ENCODE data around the gene PTPRG.

PTPRG gene

GRCh38 chr3:62255758-62256157 is 694.4 kb downstream of the PTPRG start:
- Mint-ChIP-seq H3K4me3 (no peak overlapping the region), H3K27ac (no peak overlapping the region), H3K36me3 (ENCODE audit: low read depth) (no peaks in the 10 kb centered on the region), H3K27me3 (peaks cover 3% of the 10 kb centered on the region), H3K4me1 (no peaks in the 10 kb centered on the region), H3K9me3 (no peaks in the 10 kb centered on the region)
- ATAC-seq (no peak), DNase-seq (no peak)

GRCh38 chr3:62259924-62260323 is 698.6 kb downstream of the PTPRG start:
- no peak overlapping the region for H3K4me3 Mint-ChIP-seq
- no peak overlapping the region for H3K27ac Mint-ChIP-seq
- H3K9me3 Mint-ChIP-seq, result no peaks in the 10 kb centered on the region
- peaks cover 4% of the 10 kb centered on the region for H3K27me3 Mint-ChIP-seq
- no peaks in the 10 kb centered on the region for H3K36me3 Mint-ChIP-seq (ENCODE audit: low read depth)
- H3K4me1 Mint-ChIP-seq, result no peaks in the 10 kb centered on the region
- DNase-seq, result no peak
- no peak for ATAC-seq

- Mint-ChIP-seq H3K4me1 (no peaks in the 10 kb centered on the region), H3K9me3 (no peaks in the 10 kb centered on the region), H3K36me3 (ENCODE audit: low read depth) (no peaks in the 10 kb centered on the region), H3K27ac (no peak overlapping the region), H3K27me3 (peaks cover 6% of the 10 kb centered on the region), H3K4me3 (no peak overlapping the region)
- ATAC-seq, result no peak
- DNase-seq, result no peak
These were observed 699.3 kb downstream of the PTPRG start for GRCh38 chr3:62260655-62261054.

- Mint-ChIP-seq H3K4me3 (no peak overlapping the region), H3K9me3 (no peaks in the 10 kb centered on the region), H3K4me1 (no peaks in the 10 kb centered on the region), H3K27me3 (peaks cover 6% of the 10 kb centered on the region), H3K27ac (no peak overlapping the region), H3K36me3 (ENCODE audit: low read depth) (no peaks in the 10 kb centered on the region)
- no peak for DNase-seq
- no peak for ATAC-seq
These were observed 699.8 kb downstream of the PTPRG start for GRCh38 chr3:62261121-62261520.

GRCh38 chr3:62261736-62262135 is 700.4 kb downstream of the PTPRG start:
- no peak overlapping the region for H3K27ac Mint-ChIP-seq
- no peaks in the 10 kb centered on the region for H3K36me3 Mint-ChIP-seq (ENCODE audit: low read depth)
- no peaks in the 10 kb centered on the region for H3K9me3 Mint-ChIP-seq
- ATAC-seq (no peak), DNase-seq (no peak)
- no peaks in the 10 kb centered on the region for H3K4me1 Mint-ChIP-seq
- no peak overlapping the region for H3K4me3 Mint-ChIP-seq
- H3K27me3 Mint-ChIP-seq, result peaks cover 6% of the 10 kb centered on the region

GRCh38 chr3:62265528-62265927 is 704.2 kb downstream of the PTPRG start:
- Mint-ChIP-seq H3K27ac (no peak overlapping the region), H3K9me3 (no peaks in the 10 kb centered on the region), H3K27me3 (peaks cover 6% of the 10 kb centered on the region), H3K4me3 (no peak overlapping the region), H3K36me3 (ENCODE audit: low read depth) (no peaks in the 10 kb centered on the region), H3K4me1 (no peaks in the 10 kb centered on the region)
- ATAC-seq, result no peak
- no peak for DNase-seq

- Mint-ChIP-seq H3K9me3 (no peaks in the 10 kb centered on the region), H3K4me1 (no peaks in the 10 kb centered on the region), H3K27ac (no peak overlapping the region), H3K27me3 (peaks cover 6% of the 10 kb centered on the region), H3K4me3 (no peak overlapping the region), H3K36me3 (ENCODE audit: low read depth) (no peaks in the 10 kb centered on the region)
- ATAC-seq, result no peak
- DNase-seq, result no peak
These were observed 705.4 kb downstream of the PTPRG start for GRCh38 chr3:62266668-62267283.

- H3K4me3 Mint-ChIP-seq, result no peak overlapping the region
- DNase-seq, result no peak
- no peaks in the 10 kb centered on the region for H3K9me3 Mint-ChIP-seq
- peaks cover 4% of the 10 kb centered on the region for H3K27me3 Mint-ChIP-seq
- ATAC-seq, result no peak
- no peak overlapping the region for H3K27ac Mint-ChIP-seq
- no peaks in the 10 kb centered on the region for H3K36me3 Mint-ChIP-seq (ENCODE audit: low read depth)
- no peaks in the 10 kb centered on the region for H3K4me1 Mint-ChIP-seq
These were observed 715.3 kb downstream of the PTPRG start for GRCh38 chr3:62276658-62277180.

GRCh38 chr3:62277450-62277849 is 716.1 kb downstream of the PTPRG start:
- peaks cover 4% of the 10 kb centered on the region for H3K27me3 Mint-ChIP-seq
- no peaks in the 10 kb centered on the region for H3K9me3 Mint-ChIP-seq
- no peaks in the 10 kb centered on the region for H3K36me3 Mint-ChIP-seq (ENCODE audit: low read depth)
- H3K4me1 Mint-ChIP-seq, result no peaks in the 10 kb centered on the region
- DNase-seq (no peak), ATAC-seq (no peak)
- H3K27ac Mint-ChIP-seq, result no peak overlapping the region
- no peak overlapping the region for H3K4me3 Mint-ChIP-seq

GRCh38 chr3:62277986-62278385 is 716.6 kb downstream of the PTPRG start:
- H3K27me3 Mint-ChIP-seq, result peaks cover 4% of the 10 kb centered on the region
- H3K27ac Mint-ChIP-seq, result no peak overlapping the region
- DNase-seq, result no peak

GRCh38 chr3:62281726-62282125 is 720.4 kb downstream of the PTPRG start:
- ATAC-seq (no peak), DNase-seq (no peak)
- Mint-ChIP-seq H3K27me3 (peaks cover 4% of the 10 kb centered on the region), H3K4me3 (no peak overlapping the region), H3K4me1 (no peaks in the 10 kb centered on the region), H3K36me3 (ENCODE audit: low read depth) (no peaks in the 10 kb centered on the region), H3K9me3 (no peaks in the 10 kb centered on the region), H3K27ac (no peak overlapping the region)

More at GRCh38 chr3:62277986-62278385, 716.6 kb downstream of the PTPRG start:
- H3K9me3 Mint-ChIP-seq, result no peaks in the 10 kb centered on the region
- H3K4me1 Mint-ChIP-seq, result no peaks in the 10 kb centered on the region
- no peak for ATAC-seq
- H3K4me3 Mint-ChIP-seq, result no peak overlapping the region
- no peaks in the 10 kb centered on the region for H3K36me3 Mint-ChIP-seq (ENCODE audit: low read depth)

GRCh38 chr3:62284442-62284841 is 723.1 kb downstream of the PTPRG start:
- Mint-ChIP-seq H3K9me3 (no peaks in the 10 kb centered on the region), H3K27ac (no peak overlapping the region), H3K4me3 (no peak overlapping the region), H3K4me1 (no peaks in the 10 kb centered on the region), H3K27me3 (no peaks in the 10 kb centered on the region), H3K36me3 (ENCODE audit: low read depth) (no peaks in the 10 kb centered on the region)
- ATAC-seq, result no peak
- DNase-seq, result no peak

- H3K4me3 Mint-ChIP-seq, result no peak overlapping the region
- H3K27me3 Mint-ChIP-seq, result no peaks in the 10 kb centered on the region
- no peak overlapping the region for H3K27ac Mint-ChIP-seq
- H3K4me1 Mint-ChIP-seq, result no peaks in the 10 kb centered on the region
- no peaks in the 10 kb centered on the region for H3K9me3 Mint-ChIP-seq
- DNase-seq, result no peak
- ATAC-seq, result no peak
- no peaks in the 10 kb centered on the region for H3K36me3 Mint-ChIP-seq (ENCODE audit: low read depth)
These were observed 726.1 kb downstream of the PTPRG start for GRCh38 chr3:62287392-62287927.

GRCh38 chr3:62289922-62290321 is 728.6 kb downstream of the PTPRG start:
- ATAC-seq, result no peak
- no peaks in the 10 kb centered on the region for H3K4me1 Mint-ChIP-seq
- H3K27me3 Mint-ChIP-seq, result no peaks in the 10 kb centered on the region
- H3K4me3 Mint-ChIP-seq, result no peak overlapping the region
- no peaks in the 10 kb centered on the region for H3K36me3 Mint-ChIP-seq (ENCODE audit: low read depth)
- H3K9me3 Mint-ChIP-seq, result no peaks in the 10 kb centered on the region
- no peak overlapping the region for H3K27ac Mint-ChIP-seq
- DNase-seq, result no peak

GRCh38 chr3:62293051-62293780 is 731.8 kb downstream of the PTPRG start:
- Mint-ChIP-seq H3K27me3 (no peaks in the 10 kb centered on the region), H3K4me3 (no peak overlapping the region), H3K27ac (no peak overlapping the region), H3K36me3 (ENCODE audit: low read depth) (no peaks in the 10 kb centered on the region), H3K9me3 (no peaks in the 10 kb centered on the region), H3K4me1 (no peaks in the 10 kb centered on the region)
- ATAC-seq, result no peak
- DNase-seq, result no peak

Measured in activated naive CD8-positive, alpha-beta T cell treated with anti-CD3 and anti-CD28 coated beads, Interleukin-2, amount 50 U/mL, for 24 hours (primary cell).